Measurements from ENCODE around the gene ICAM1.
A peak's percentile ranks its signal among the peaks of the same experiment; 100 is the strongest.

The ICAM1 gene

GRCh38 chr19:10290357-10290875, 19.5 kb downstream of the ICAM1 start:
- TF ChIP-seq FOXP2 (optimal IDR thresholded peaks at IDR 0.05; ENCODE audit: borderline replicate concordance, extremely low read depth, extremely low read length, insufficient read depth) (no peak), SIN3A (IDR thresholded peaks at IDR 0.05; ENCODE audit: borderline replicate concordance, insufficient read depth, low read length) (no peak), POLR2AphosphoS5 (IDR thresholded peaks at IDR 0.05; ENCODE audit: low read depth, low read length) (no peak), TAF1 (IDR thresholded peaks at IDR 0.05; ENCODE audit: borderline replicate concordance, insufficient read depth, low read length) (no peak), REST (IDR thresholded peaks at IDR 0.05; ENCODE audit: insufficient read depth in 1 of 2, low read depth in 2 of 2, low read length in 2 of 2) (no peak)

GRCh38 chr19:10290876-10291553, 20.1 kb downstream of the ICAM1 start:
- 0 out of 2 replicates have a peak, but pooled peaks have one; percentile 29 for TF ChIP-seq POLR2AphosphoS5 (IDR thresholded peaks at IDR 0.05; ENCODE audit: low read depth, low read length)
- no peak for TF ChIP-seq REST (IDR thresholded peaks at IDR 0.05; ENCODE audit: insufficient read depth in 1 of 2, low read depth in 2 of 2, low read length in 2 of 2)

GRCh38 chr19:10291554-10292205, 20.8 kb downstream of the ICAM1 start:
- TF ChIP-seq TAF1 (IDR thresholded peaks at IDR 0.05; ENCODE audit: borderline replicate concordance, insufficient read depth, low read length) (no peak), FOXP2 (optimal IDR thresholded peaks at IDR 0.05; ENCODE audit: borderline replicate concordance, extremely low read depth, extremely low read length, insufficient read depth) (no peak), POLR2AphosphoS5 (IDR thresholded peaks at IDR 0.05; ENCODE audit: low read depth, low read length) (no peak), SIN3A (IDR thresholded peaks at IDR 0.05; ENCODE audit: borderline replicate concordance, insufficient read depth, low read length) (no peak)

GRCh38 chr19:10292206-10292788, 21.4 kb downstream of the ICAM1 start:
- TF ChIP-seq SIN3A (IDR thresholded peaks at IDR 0.05; ENCODE audit: borderline replicate concordance, insufficient read depth, low read length) = no peak
- no peak for TF ChIP-seq TAF1 (IDR thresholded peaks at IDR 0.05; ENCODE audit: borderline replicate concordance, insufficient read depth, low read length)
- no peak for TF ChIP-seq POLR2AphosphoS5 (IDR thresholded peaks at IDR 0.05; ENCODE audit: low read depth, low read length)
- TF ChIP-seq FOXP2 (optimal IDR thresholded peaks at IDR 0.05; ENCODE audit: borderline replicate concordance, extremely low read depth, extremely low read length, insufficient read depth) = no peak
- no peak for TF ChIP-seq REST (IDR thresholded peaks at IDR 0.05; ENCODE audit: insufficient read depth in 1 of 2, low read depth in 2 of 2, low read length in 2 of 2)

- TF ChIP-seq REST (IDR thresholded peaks at IDR 0.05; ENCODE audit: insufficient read depth in 1 of 2, low read depth in 2 of 2, low read length in 2 of 2) (no peak), SIN3A (IDR thresholded peaks at IDR 0.05; ENCODE audit: borderline replicate concordance, insufficient read depth, low read length) (no peak), TAF1 (IDR thresholded peaks at IDR 0.05; ENCODE audit: borderline replicate concordance, insufficient read depth, low read length) (no peak), POLR2AphosphoS5 (IDR thresholded peaks at IDR 0.05; ENCODE audit: low read depth, low read length) (no peak), FOXP2 (optimal IDR thresholded peaks at IDR 0.05; ENCODE audit: borderline replicate concordance, extremely low read depth, extremely low read length, insufficient read depth) (no peak)
Measured at GRCh38 chr19:10292789-10293636, 22.1 kb downstream of the ICAM1 start.

Data from PFSK-1 (cell line).